Mesendoderm (in vitro differentiated cells): ENCODE results near the gene ATXN10.

Experiments
- DNase-seq: peaks from one replicate; pipeline ENCODE4 v3.0.0; 2013
- H2AK5ac ChIP-seq: 2 replicates; pipeline ENCODE4 v1.6.1; 2013; ENCODE audit warnings: low read length, inconsistent platforms
- H2BK120ac ChIP-seq: 2 replicates; pipeline ENCODE4 v1.6.1; 2013; ENCODE audit warnings: low read depth, mild to moderate bottlenecking, low read length, moderate library complexity, mixed read lengths
- H2BK15ac ChIP-seq: replicated peaks from 2 replicates; pipeline ENCODE4 v1.6.1; 2013; ENCODE audit warnings: low read depth, mild to moderate bottlenecking, moderate library complexity
- H2BK5ac ChIP-seq: 2 replicates; pipeline ENCODE4 v1.6.1; 2013; ENCODE audit warnings: low read length, inconsistent platforms
- H3K18ac ChIP-seq: 2 replicates; pipeline ENCODE4 v1.6.1; 2013; ENCODE audit warnings: mild to moderate bottlenecking, low read length, mixed read lengths
- H3K23ac ChIP-seq: one replicate; pipeline ENCODE4 v1.6.1; 2013; ENCODE audit warnings: low read length
- H3K27ac ChIP-seq: 2 replicates; pipeline ENCODE4 v1.5.1; 2013; ENCODE audit warnings: low read depth, mild to moderate bottlenecking, inconsistent platforms, low read length, moderate library complexity
- H3K27me3 ChIP-seq: 2 replicates; pipeline ENCODE4 v1.6.1; 2013; ENCODE audit warnings: low read length, control low read depth, mild to moderate bottlenecking, inconsistent platforms; ENCODE audit not compliant: insufficient read depth, poor library complexity
- H3K36me3 ChIP-seq: 2 replicates; pipeline ENCODE4 v1.6.1; 2013; ENCODE audit warnings: low read length, inconsistent platforms; ENCODE audit not compliant: control insufficient read depth, insufficient read depth
- H3K4ac ChIP-seq: one replicate; pipeline ENCODE4 v1.6.1; 2013; ENCODE audit warnings: low read depth, mild to moderate bottlenecking, low read length, moderate library complexity
- H3K4me1 ChIP-seq: 2 replicates; pipeline ENCODE4 v1.6.1; 2013; ENCODE audit warnings: low read depth, low read length, inconsistent platforms; ENCODE audit not compliant: control insufficient read depth
- H3K4me2 ChIP-seq: 2 replicates; pipeline ENCODE4 v1.6.1; 2013; ENCODE audit warnings: low read length
- H3K4me3 ChIP-seq: 2 replicates; pipeline ENCODE4 v1.5.1; 2013; ENCODE audit warnings: mild to moderate bottlenecking, low read length
- H3K56ac ChIP-seq: one replicate; pipeline ENCODE4 v1.6.1; 2013; ENCODE audit warnings: low read length
- H3K79me1 ChIP-seq: 2 replicates; pipeline ENCODE4 v1.6.1; 2013; ENCODE audit warnings: low read length, inconsistent platforms
- H3K79me2 ChIP-seq: 2 replicates; pipeline ENCODE4 v1.6.1; 2013; ENCODE audit warnings: mild to moderate bottlenecking, low read length; ENCODE audit not compliant: control insufficient read depth, insufficient read depth
- H3K9ac ChIP-seq: 2 replicates; pipeline ENCODE4 v1.6.1; 2013; ENCODE audit warnings: low read length, inconsistent platforms
- H4K5ac ChIP-seq: one replicate; pipeline ENCODE4 v1.6.1; 2013; ENCODE audit warnings: low read length
- H4K8ac ChIP-seq: one replicate; pipeline ENCODE4 v1.6.1; 2013; ENCODE audit warnings: low read depth, mild to moderate bottlenecking, control low read depth, low read length, moderate library complexity
- WGBS: extraction: QIAGEN DNeasy Blood & Tissue Kit; methylation state at CpG from one replicate; pipeline ENCODE4 v1.1.7; 2013; ENCODE audit warnings: low lambda C conversion rate, missing lambda C conversion rate; ENCODE audit not compliant: insufficient coverage; ENCODE audit errors: extremely low coverage; 5-methylcytosine and 5-hydroxymethylcytosine counted together

ATXN10 gene

DNA sequence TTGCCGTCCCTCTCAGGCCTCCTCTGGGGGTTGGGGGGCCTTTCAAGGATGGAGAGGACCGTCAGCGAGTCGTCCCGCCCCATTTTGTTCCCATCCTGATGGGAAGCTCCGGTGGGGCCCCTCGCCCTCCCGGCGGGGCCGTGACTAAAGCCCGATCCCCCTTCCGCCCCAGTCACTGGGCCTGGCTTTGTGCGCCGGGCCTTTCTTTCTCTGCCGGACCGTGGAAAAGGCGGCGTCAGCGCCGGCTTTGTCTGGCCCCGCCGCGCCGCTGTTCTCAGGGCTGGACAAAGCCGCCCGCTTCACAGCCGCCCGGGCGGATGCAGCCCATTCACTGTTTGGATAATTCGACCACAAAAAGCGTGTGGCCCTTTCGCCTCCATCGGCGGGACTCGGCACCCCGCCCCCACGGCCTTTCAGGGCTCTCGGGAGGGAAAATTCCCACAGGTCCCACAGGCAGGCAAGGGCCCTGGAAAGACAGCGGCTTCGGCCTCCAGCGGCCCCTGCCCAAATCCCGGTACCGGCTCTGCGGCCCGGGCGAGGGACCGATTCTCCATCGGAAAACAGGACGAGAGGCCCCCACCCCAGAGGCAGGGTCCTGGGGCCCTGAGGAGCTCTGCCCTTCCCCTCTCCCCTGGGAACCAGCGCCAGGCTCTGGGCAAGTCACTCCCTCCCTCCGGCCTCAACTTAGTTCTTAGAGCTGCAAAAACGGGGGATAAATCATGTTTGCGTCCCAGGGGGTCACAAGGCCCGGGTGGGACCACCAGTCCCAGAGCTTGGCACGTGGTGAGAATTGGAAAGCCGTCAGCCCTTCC lies 218.1 kb downstream of the ATXN10 start:
- Histone ChIP-seq H3K4me1 (no peaks in the 10 kb centered on the region), H3K23ac (peak overlapping the region; percentile 45), H2AK5ac (no peak overlapping the region), H2BK5ac (no peak overlapping the region), H3K79me1 (no peaks in the 10 kb centered on the region), H3K27me3 (no peaks in the 10 kb centered on the region), H3K79me2 (no peaks in the 10 kb centered on the region), H3K18ac (no peak overlapping the region), H4K8ac (no peak overlapping the region), H3K9ac (no peak overlapping the region), H2BK120ac (no peak overlapping the region), H3K56ac (no peak overlapping the region), H3K4ac (no peak overlapping the region), H3K4me3 (no peak overlapping the region), H3K27ac (no peak overlapping the region), H3K4me2 (no peak overlapping the region), H2BK15ac (no peak overlapping the region), H4K5ac (no peak overlapping the region), H3K36me3 (no peaks in the 10 kb centered on the region)
- no CpG with 5 or more reads among the region's 56 CpGs for WGBS
- no peak for DNase-seq

DNA sequence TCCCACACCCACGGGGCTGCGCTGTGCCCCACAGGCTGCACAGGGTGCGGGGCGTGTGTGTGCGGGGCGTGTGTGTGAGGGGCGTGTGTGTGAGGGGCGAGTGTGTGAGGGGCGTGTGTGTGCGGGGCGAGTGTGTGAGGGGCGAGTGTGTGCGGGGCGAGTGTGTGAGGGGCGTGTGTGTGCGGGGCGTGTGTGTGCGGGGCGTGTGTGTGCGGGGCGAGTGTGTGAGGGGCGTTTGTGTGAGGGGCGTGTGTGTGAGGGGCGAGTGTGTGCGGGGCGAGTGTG lies 218.7 kb downstream of the ATXN10 start:
- no peak overlapping the region for H3K27ac ChIP-seq
- H3K23ac ChIP-seq: no peak overlapping the region
- no peak overlapping the region for H3K4ac ChIP-seq
- DNase-seq: no peak
- no peaks in the 10 kb centered on the region for H3K79me1 ChIP-seq
- no peaks in the 10 kb centered on the region for H3K27me3 ChIP-seq
- no peaks in the 10 kb centered on the region for H3K36me3 ChIP-seq
- no peaks in the 10 kb centered on the region for H3K4me1 ChIP-seq
- H2AK5ac ChIP-seq: no peak overlapping the region
- H3K56ac ChIP-seq: no peak overlapping the region
- no peak overlapping the region for H4K5ac ChIP-seq
- 100% methylated on average over 5 of the region's 26 CpGs for WGBS
- no peak overlapping the region for H3K4me2 ChIP-seq
- H2BK15ac ChIP-seq: no peak overlapping the region
- H4K8ac ChIP-seq: no peak overlapping the region
- no peak overlapping the region for H3K18ac ChIP-seq
- no peak overlapping the region for H3K9ac ChIP-seq
- no peaks in the 10 kb centered on the region for H3K79me2 ChIP-seq
- no peak overlapping the region for H3K4me3 ChIP-seq
- no peak overlapping the region for H2BK5ac ChIP-seq
- H2BK120ac ChIP-seq: no peak overlapping the region

DNA sequence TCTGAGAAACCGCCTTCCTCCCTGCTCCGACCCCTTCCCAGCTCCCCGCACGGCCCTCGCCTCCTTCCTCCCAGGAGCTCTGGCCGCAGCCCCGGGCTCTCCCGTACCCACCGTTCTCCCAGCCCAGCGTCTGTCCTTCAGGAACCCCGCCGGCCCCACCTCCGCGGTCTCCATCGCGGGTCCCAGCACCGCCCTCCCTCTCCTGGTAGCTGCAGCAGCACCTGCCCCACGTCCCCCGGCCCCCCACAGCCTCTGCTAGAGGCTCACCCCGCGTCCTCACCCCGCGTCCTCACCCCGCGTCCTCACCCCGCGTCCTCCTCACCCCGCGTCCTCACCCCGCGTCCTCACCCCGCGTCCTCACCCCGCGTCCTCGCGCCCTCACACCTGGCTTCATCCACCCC lies 219.4 kb downstream of the ATXN10 start:
- Histone ChIP-seq H3K79me1 (no peaks in the 10 kb centered on the region), H3K36me3 (no peaks in the 10 kb centered on the region), H3K4me3 (no peak overlapping the region), H3K18ac (no peak overlapping the region), H2AK5ac (no peak overlapping the region), H4K8ac (no peak overlapping the region), H2BK5ac (no peak overlapping the region), H3K4me1 (no peaks in the 10 kb centered on the region), H3K23ac (no peak overlapping the region), H2BK120ac (no peak overlapping the region), H3K9ac (no peak overlapping the region), H2BK15ac (no peak overlapping the region), H3K79me2 (no peaks in the 10 kb centered on the region), H3K4me2 (no peak overlapping the region), H4K5ac (no peak overlapping the region), H3K27me3 (no peaks in the 10 kb centered on the region), H3K27ac (no peak overlapping the region), H3K56ac (no peak overlapping the region), H3K4ac (no peak overlapping the region)
- no peak for DNase-seq
- no CpG with 5 or more reads among the region's 37 CpGs for WGBS

DNA sequence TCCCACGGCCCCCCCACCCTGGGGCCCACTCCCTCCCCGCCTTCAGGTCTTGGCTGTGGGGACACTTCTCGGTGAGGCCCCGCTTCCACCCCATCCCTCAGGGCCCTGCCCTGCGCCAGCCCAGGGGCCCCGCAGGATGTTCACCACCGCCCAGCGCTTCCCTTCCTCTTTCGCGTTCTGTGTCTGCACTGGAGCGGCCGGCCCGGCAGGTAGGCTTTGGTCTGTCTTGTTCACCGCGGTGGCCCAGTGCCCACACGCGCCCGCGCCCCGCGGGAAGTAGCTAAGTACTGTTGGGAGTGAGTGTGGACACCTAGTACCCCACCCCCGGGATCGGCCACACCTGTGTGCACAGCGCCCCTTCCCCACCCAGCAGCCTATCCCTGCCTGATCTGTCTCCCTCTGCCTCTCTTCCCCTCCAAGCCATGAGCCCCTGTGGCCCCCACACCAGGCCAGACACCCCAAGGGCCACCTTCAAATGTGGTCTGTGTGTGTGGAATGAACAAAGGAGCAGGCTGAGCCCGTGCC lies 219.9 kb downstream of the ATXN10 start:
- no peak overlapping the region for H4K5ac ChIP-seq
- no peak overlapping the region for H2BK120ac ChIP-seq
- no peak overlapping the region for H3K4me2 ChIP-seq
- H3K79me2 ChIP-seq: no peaks in the 10 kb centered on the region
- H3K56ac ChIP-seq: no peak overlapping the region
- no peaks in the 10 kb centered on the region for H3K36me3 ChIP-seq
- no peak overlapping the region for H3K23ac ChIP-seq
- H3K4me1 ChIP-seq: no peaks in the 10 kb centered on the region
- no peak for DNase-seq
- no peaks in the 10 kb centered on the region for H3K27me3 ChIP-seq
- H3K27ac ChIP-seq: no peak overlapping the region
- H2BK15ac ChIP-seq: no peak overlapping the region
- no peak overlapping the region for H4K8ac ChIP-seq
- no peaks in the 10 kb centered on the region for H3K79me1 ChIP-seq
- H3K18ac ChIP-seq: no peak overlapping the region
- no CpG with 5 or more reads among the region's 25 CpGs for WGBS
- no peak overlapping the region for H3K4ac ChIP-seq
- H3K9ac ChIP-seq: no peak overlapping the region
- no peak overlapping the region for H2BK5ac ChIP-seq
- H3K4me3 ChIP-seq: no peak overlapping the region
- H2AK5ac ChIP-seq: no peak overlapping the region

DNA sequence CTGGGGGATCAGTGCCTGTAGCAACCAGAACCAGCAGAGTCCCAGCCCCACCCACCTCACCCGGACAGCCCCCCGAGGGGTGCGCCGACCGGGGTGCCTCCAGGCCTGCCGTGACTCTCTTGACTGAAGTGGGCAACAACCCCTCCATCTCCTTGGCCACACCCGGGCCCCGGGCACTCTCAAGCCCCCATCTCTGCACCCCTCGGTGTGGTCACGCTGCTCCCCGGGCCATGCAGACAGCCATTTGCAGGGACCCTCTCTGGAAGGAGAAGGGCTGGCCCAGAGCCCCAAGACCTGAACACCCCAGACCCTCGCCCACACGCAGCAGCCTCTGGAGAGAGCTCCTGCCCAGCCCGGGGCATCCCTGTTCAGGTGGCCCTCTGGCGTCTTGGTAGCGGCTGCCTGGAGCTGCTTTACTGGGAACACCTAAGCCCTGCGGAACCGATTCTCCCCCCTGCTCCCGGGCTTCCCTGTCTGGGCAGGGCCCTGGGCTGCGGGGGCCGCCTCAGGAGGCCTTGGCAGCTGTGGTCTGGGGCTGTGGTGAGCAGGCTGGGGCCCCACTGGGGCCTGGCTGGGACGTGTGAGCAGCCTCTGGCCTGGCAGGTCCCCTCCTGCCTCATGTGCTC lies 220.5 kb downstream of the ATXN10 start:
- H3K4ac ChIP-seq: no peak overlapping the region
- H3K4me2 ChIP-seq: no peak overlapping the region
- no peak overlapping the region for H3K4me3 ChIP-seq
- no peak overlapping the region for H2AK5ac ChIP-seq
- DNase-seq: no peak
- H3K27me3 ChIP-seq: no peaks in the 10 kb centered on the region
- no peaks in the 10 kb centered on the region for H3K79me1 ChIP-seq
- no peak overlapping the region for H4K8ac ChIP-seq
- no CpG with 5 or more reads among the region's 22 CpGs for WGBS
- no peak overlapping the region for H2BK120ac ChIP-seq
- no peak overlapping the region for H3K23ac ChIP-seq
- H3K27ac ChIP-seq: no peak overlapping the region
- H3K9ac ChIP-seq: no peak overlapping the region
- no peak overlapping the region for H3K18ac ChIP-seq
- no peaks in the 10 kb centered on the region for H3K79me2 ChIP-seq
- no peak overlapping the region for H4K5ac ChIP-seq
- no peaks in the 10 kb centered on the region for H3K36me3 ChIP-seq
- H2BK15ac ChIP-seq: no peak overlapping the region
- H3K56ac ChIP-seq: no peak overlapping the region
- H2BK5ac ChIP-seq: no peak overlapping the region
- H3K4me1 ChIP-seq: no peaks in the 10 kb centered on the region
